Measurements from ENCODE around the gene CTNNA2. TPM values are rescaled to one million over a fixed set of nuclear protein-coding genes. Genes with fewer than 3 reads are reported as not detected.

The CTNNA2 gene
- total and polyA plus RNA-seq, 7 donors: 0.03 to 0.36 (median 0.17) TPM; not detected in 4

GRCh38 chr2:79750321-79750720 is 237.5 kb downstream of the CTNNA2 start:
- Histone ChIP-seq H3K4me1 (no peaks in the 10 kb centered on the region), H3K27me3 (ENCODE audit: insufficient read depth in 3 of 3, low read length in 2 of 3) (no peaks in the 10 kb centered on the region), H3K36me3 (ENCODE audit: insufficient read depth in 1 of 2, low read depth in 1 of 2) (no peaks in the 10 kb centered on the region), H3K9me3 (no peaks in the 10 kb centered on the region), H3K4me3 (no peak overlapping the region), H3K27ac (no peak overlapping the region)
- DNase-seq (no peak), ATAC-seq (no peak)
- intact Hi-C loops (cut with DNase I): no loop called here
- 81 to 85% (median 81%) methylated on average over 6 of the region's 6 CpGs for WGBS, 3 donors
- no peak for TF ChIP-seq CTCF (IDR thresholded peaks at IDR 0.05)

- ATAC-seq (no peak), DNase-seq (no peak)
- H3K4me1 ChIP-seq: no peaks in the 10 kb centered on the region
- 68 to 85% (median 76%) methylated on average over 4 of the region's 4 CpGs for WGBS, 3 donors
- H3K4me3 ChIP-seq: no peak overlapping the region
- intact Hi-C loops (cut with DNase I): no loop called here
- no peaks in the 10 kb centered on the region for H3K36me3 ChIP-seq (ENCODE audit: insufficient read depth in 1 of 2, low read depth in 1 of 2)
- H3K27me3 ChIP-seq (ENCODE audit: insufficient read depth in 3 of 3, low read length in 2 of 3): no peaks in the 10 kb centered on the region
- no peak for TF ChIP-seq CTCF (IDR thresholded peaks at IDR 0.05)
- H3K27ac ChIP-seq: no peak overlapping the region
- H3K9me3 ChIP-seq: no peaks in the 10 kb centered on the region
Measured at GRCh38 chr2:79757526-79757925, 244.7 kb downstream of the CTNNA2 start.

GRCh38 chr2:79758042-79758441 is 245.2 kb downstream of the CTNNA2 start:
- H3K27ac ChIP-seq: no peak overlapping the region
- DNase-seq (no peak), ATAC-seq (no peak)
- H3K36me3 ChIP-seq (ENCODE audit: insufficient read depth in 1 of 2, low read depth in 1 of 2): no peaks in the 10 kb centered on the region
- no peaks in the 10 kb centered on the region for H3K27me3 ChIP-seq (ENCODE audit: insufficient read depth in 3 of 3, low read length in 2 of 3)
- intact Hi-C loops (cut with DNase I): no loop called here
- no peak overlapping the region for H3K4me3 ChIP-seq
- no peak for TF ChIP-seq CTCF (IDR thresholded peaks at IDR 0.05)
- no peaks in the 10 kb centered on the region for H3K9me3 ChIP-seq
- H3K4me1 ChIP-seq: no peaks in the 10 kb centered on the region
- 69 to 89% (median 74%) methylated on average over 5 of the region's 5 CpGs for WGBS, 3 donors

GRCh38 chr2:79758749-79759282 is 246.0 kb downstream of the CTNNA2 start:
- Histone ChIP-seq H3K9me3 (no peaks in the 10 kb centered on the region), H3K36me3 (ENCODE audit: insufficient read depth in 1 of 2, low read depth in 1 of 2) (no peaks in the 10 kb centered on the region), H3K27me3 (ENCODE audit: insufficient read depth in 3 of 3, low read length in 2 of 3) (no peaks in the 10 kb centered on the region), H3K4me3 (no peak overlapping the region), H3K4me1 (no peaks in the 10 kb centered on the region), H3K27ac (no peak overlapping the region)
- 58 to 70% (median 59%) methylated on average over 6 of the region's 6 CpGs for WGBS, 3 donors
- DNase-seq (no peak), ATAC-seq (no peak)
- intact Hi-C loops (cut with DNase I): no loop called here
- TF ChIP-seq CTCF (IDR thresholded peaks at IDR 0.05): no peak

- no peak for TF ChIP-seq CTCF (IDR thresholded peaks at IDR 0.05)
- H3K27ac ChIP-seq: no peak overlapping the region
Measured at GRCh38 chr2:79770926-79771325, 258.1 kb downstream of the CTNNA2 start.

More at GRCh38 chr2:79770926-79771325, 258.1 kb downstream of the CTNNA2 start:
- WGBS, 3 donors: 58 to 66% (median 62%) methylated on average over 3 of the region's 3 CpGs
- Histone ChIP-seq H3K9me3 (no peaks in the 10 kb centered on the region), H3K36me3 (ENCODE audit: insufficient read depth in 1 of 2, low read depth in 1 of 2) (no peaks in the 10 kb centered on the region), H3K4me1 (no peaks in the 10 kb centered on the region), H3K4me3 (no peak overlapping the region), H3K27me3 (ENCODE audit: insufficient read depth in 3 of 3, low read length in 2 of 3) (no peaks in the 10 kb centered on the region)
- intact Hi-C loops (cut with DNase I): no loop called here
- DNase-seq (no peak), ATAC-seq (no peak)
